Panc1 (cell line): ENCODE data around the gene SMG6. TPM values are rescaled to one million over a fixed set of nuclear protein-coding genes. Genes with fewer than 3 reads are reported as not detected.

ENCODE experiments used
- ATAC-seq: fragments of 200-7000 bp; cut with Tn5 transposase; 2 replicates; pipeline ENCODE4 v1.9.1; 2020; ENCODE audit warnings: mild to moderate bottlenecking, moderate library complexity
- BruUV-seq: library from RNA; stranded (reverse); fragments of 400-500 nt; replicated peaks from 2 replicates; lab custom pipeline; 2021; lab: Mats Ljungman, UMichigan
- CTCF ChIA-PET: fragments of 300-600 bp; sonication (Branson Sonifier 250); formaldehyde crosslinking; loops from one replicate; lab custom pipeline; 2022; ENCODE audit warnings: antibody characterized with exemption; lab: Charles Lee
- POLR2A ChIA-PET: fragments of 300-600 bp; sonication (Branson Sonifier 250); formaldehyde crosslinking; loops from one replicate; lab custom pipeline; 2022; ENCODE audit warnings: antibody characterized with exemption; lab: Charles Lee
- DNase-seq: peaks from one replicate; pipeline ENCODE4 v3.0.0-alpha.2; 2010; ENCODE audit warnings: low read depth, low spot score
- H3K27ac ChIP-seq: 2 replicates; pipeline ENCODE4 v1.5.1; 2011; ENCODE audit warnings: mild to moderate bottlenecking, low read length, inconsistent platforms
- H3K27me3 ChIP-seq: fragments of 200-500 bp; sonication (Bioruptor generic); 2 replicates; pipeline ENCODE4 v1.6.0; 2014; ENCODE audit warnings: low read length, inconsistent platforms; ENCODE audit not compliant: control insufficient read depth, insufficient read depth
- H3K36me3 ChIP-seq: fragments of 200-500 bp; sonication (Bioruptor generic); 2 replicates; pipeline ENCODE4 v1.5.1; 2014; ENCODE audit warnings: inconsistent platforms, mild to moderate bottlenecking, low read length, moderate library complexity; ENCODE audit not compliant: control insufficient read depth, insufficient read depth
- H3K4me1 ChIP-seq: 2 replicates; pipeline ENCODE4 v1.5.1; 2011; ENCODE audit warnings: inconsistent platforms, mild to moderate bottlenecking, low read length, moderate library complexity; ENCODE audit not compliant: control insufficient read depth, insufficient read depth
- H3K4me3 ChIP-seq, 2 experiments: 2 replicates each; pipeline ENCODE4 v1.5.1; 2011 to 2012; ENCODE audit warnings: low read depth in 2 of 2, low read length in 2 of 2, mild to moderate bottlenecking in 2 of 2, inconsistent platforms in 1 of 2, moderate library complexity in 1 of 2
- H3K9me3 ChIP-seq: fragments of 200-500 bp; sonication (Bioruptor generic); 2 replicates; pipeline ENCODE4 v1.5.1; 2014; ENCODE audit warnings: low read depth, mild to moderate bottlenecking, inconsistent platforms, low read length, moderate library complexity; ENCODE audit not compliant: control insufficient read depth, insufficient read depth
- CTCF ChIP-seq: fragments of 450-650 bp; IDR thresholded peaks from 2 replicates; pipeline ENCODE4 v1.5.1; 2017; ENCODE audit warnings: mild to moderate bottlenecking
- POLR2AphosphoS5 ChIP-seq: IDR thresholded peaks from 2 replicates; pipeline ENCODE4 v1.6.1; 2012; ENCODE audit warnings: mild to moderate bottlenecking, low read depth, low read length, moderate library complexity
- REST ChIP-seq, 2 experiments: IDR thresholded peaks; 2 replicates each; pipeline ENCODE4 v1.6.1; 2011 to 2012; ENCODE audit warnings: low read depth in 2 of 2, control low read depth in 1 of 2, low read length in 1 of 2, mild to moderate bottlenecking in 1 of 2, moderate library complexity in 1 of 2; ENCODE audit not compliant: insufficient read depth in 1 of 2
- SIN3A ChIP-seq: IDR thresholded peaks from 2 replicates; pipeline ENCODE4 v1.6.1; 2012; ENCODE audit warnings: low read depth, mild to moderate bottlenecking, low read length, moderate library complexity, borderline replicate concordance; ENCODE audit not compliant: insufficient read depth
- TCF7L2 ChIP-seq: IDR thresholded peaks from 2 replicates; pipeline ENCODE4 v1.6.1; 2011; ENCODE audit warnings: mild to moderate bottlenecking, low read depth, low read length, inconsistent platforms
- in situ Hi-C: cut with HindIII; loops from 2 replicates; pipeline ENCODE4 v1.10.0; 2016; ENCODE audit warnings: low sequenced_read_pairs, low pct_unique_long_range_greater_than_20kb
- intact Hi-C: fragments of 100-400 bp; cut with micrococcal nuclease; formaldehyde crosslinking; loops from one replicate; pipeline ENCODE4 v1.10.0; 2022; ENCODE audit not compliant: unreplicated experiment
- total RNA-seq: library from RNA; stranded (reverse); gene quantifications from one replicate; pipeline ENCODE4 v1.2.1, GENCODE V29; 2021; ENCODE audit not compliant: unreplicated experiment

Gene SMG6
- total RNA-seq, 1 experiment from 2014 or later, result 17.8 TPM

DNA sequence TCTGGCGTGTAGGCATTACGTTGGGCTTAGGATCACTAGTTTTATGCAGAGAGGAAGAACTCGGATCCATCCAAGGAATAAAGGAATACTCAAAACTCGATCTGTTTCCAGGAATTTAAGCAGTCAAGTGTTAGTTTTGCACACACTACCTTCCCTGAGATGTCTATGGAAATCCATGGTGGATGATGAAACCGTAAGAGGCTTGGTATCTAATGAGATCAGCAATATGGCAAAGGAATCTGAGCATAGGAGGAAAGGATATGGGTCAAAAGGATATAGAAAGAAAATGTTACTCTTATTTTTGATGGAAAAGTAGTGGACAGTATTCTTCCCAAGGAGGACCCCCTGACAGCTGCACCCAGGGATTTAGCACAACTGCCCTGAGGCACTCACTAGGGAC, 59.6 kb downstream of the SMG6 start:
- CTCF ChIA-PET, result interaction anchor here (0.5 to 2.3 kb wide), 2 partner anchors 99 to 189 kb away, joined by 7 to 17 read pairs; partner anchors contain the start of gene HIC1
- Histone ChIP-seq H3K9me3 (no peaks in the 10 kb centered on the region), H3K4me1 (peaks cover 11% of the 10 kb centered on the region), H3K27ac (no peak overlapping the region), H3K36me3 (peaks cover 2% of the 10 kb centered on the region; the same call in 1 of the 2 replicates), H3K4me3 (no peak overlapping the region), H3K27me3 (no peaks in the 10 kb centered on the region)
- DNase-seq (no peak), ATAC-seq (no peak)
- no TSS peak for BruUV-seq
- in situ Hi-C loops, result no loop called here
- no peak for TF ChIP-seq REST (IDR thresholded peaks at IDR 0.05; ENCODE audit: insufficient read depth in 1 of 2, low read depth in 2 of 2, low read length in 1 of 2)
- no peak for TF ChIP-seq TCF7L2
- TF ChIP-seq CTCF, result no peak
- no peak for TF ChIP-seq POLR2AphosphoS5
- TF ChIP-seq SIN3A, result no peak
- POLR2A ChIA-PET, result no interaction called here
- intact Hi-C loops, result loop anchor here (2.0 kb wide), 2 partner anchors 181 to 189 kb away; partner anchors contain the start of gene HIC1

DNA sequence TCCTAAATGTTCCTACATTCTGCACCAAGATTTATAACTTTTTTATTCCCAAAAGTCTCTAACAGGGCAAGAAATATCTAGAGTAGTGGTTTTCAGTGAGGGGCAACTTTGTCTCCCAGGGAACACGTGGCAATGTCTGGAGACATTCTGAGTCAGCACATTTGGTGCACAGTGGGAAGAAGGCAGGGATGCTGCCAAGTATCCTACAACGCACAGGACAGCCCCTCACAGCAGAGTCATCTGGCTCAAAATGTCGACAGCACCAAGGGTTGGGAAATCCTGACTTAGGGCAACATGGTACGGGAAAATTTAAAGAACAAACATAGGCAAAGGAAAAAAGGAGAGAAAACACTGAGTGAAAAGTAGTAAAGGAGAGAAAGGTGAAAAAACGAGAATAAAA, 61.8 kb downstream of the SMG6 start:
- intact Hi-C loops (no loop called here), in situ Hi-C loops (no loop called here)
- H3K27ac ChIP-seq, result no peak overlapping the region
- no peaks in the 10 kb centered on the region for H3K9me3 ChIP-seq
- peaks cover 11% of the 10 kb centered on the region for H3K4me1 ChIP-seq
- no peak for DNase-seq
- no TSS peak for BruUV-seq
- CTCF ChIA-PET, result no interaction called here
- H3K4me3 ChIP-seq, result no peak overlapping the region
- POLR2A ChIA-PET, result no interaction called here
- no peak for ATAC-seq
- H3K27me3 ChIP-seq, result no peaks in the 10 kb centered on the region
- TF ChIP-seq SIN3A (no peak), REST (IDR thresholded peaks at IDR 0.05; ENCODE audit: insufficient read depth in 1 of 2, low read depth in 2 of 2, low read length in 1 of 2) (no peak), TCF7L2 (no peak), POLR2AphosphoS5 (no peak), CTCF (no peak)
- peaks cover 2% of the 10 kb centered on the region; the same call in 1 of the 2 replicates for H3K36me3 ChIP-seq
